GM23248 (cell line): ENCODE data around the gene WDR18.

ENCODE experiments used
- EZH2 ChIP-seq: fragments of 200-600 bp; sonication (generic); IDR thresholded peaks from 2 replicates; pipeline ENCODE4 v1.6.1; 2018; ENCODE audit warnings: antibody characterized with exemption, mild to moderate bottlenecking; ENCODE audit not compliant: insufficient read depth, poor library complexity, severe bottlenecking
- EZH2phosphoT487 ChIP-seq: fragments of 200-600 bp; sonication (generic); IDR thresholded peaks from 2 replicates; pipeline ENCODE4 v1.6.1; 2018; ENCODE audit warnings: antibody characterized with exemption, moderate library complexity, mild to moderate bottlenecking, low read depth; ENCODE audit not compliant: insufficient read depth

GRCh38 chr19:966485-967088 is 17.6 kb upstream of the WDR18 start:
- TF ChIP-seq EZH2 = no peak
- no peak for TF ChIP-seq EZH2phosphoT487
